PC-3 (cell line): ENCODE data around the gene CENPC. TPM values are rescaled to one million over a fixed set of nuclear protein-coding genes. Genes with fewer than 3 reads are reported as not detected.
"Not testable (repeated sequence)": the region's sequence is repeated elsewhere in the genome, so short reads cannot be mapped to it uniquely, and the experiment has no call there.

Experiments used
- ATAC-seq: fragments of 200-7000 bp; cut with Tn5 transposase; 2 replicates; pipeline ENCODE4 v1.9.1; 2020; ENCODE audit warnings: mild to moderate bottlenecking, moderate library complexity
- BruUV-seq: library from RNA; stranded (reverse); fragments of 400-500 nt; replicated peaks from 2 replicates; lab custom pipeline; 2021; lab: Mats Ljungman, UMichigan
- CTCF ChIA-PET: fragments of 300-600 bp; sonication (Branson Sonifier 250); formaldehyde crosslinking; loops from one replicate; lab custom pipeline; 2022; ENCODE audit warnings: antibody characterized with exemption; lab: Charles Lee
- POLR2A ChIA-PET: fragments of 300-600 bp; sonication (Branson Sonifier 250); formaldehyde crosslinking; loops from one replicate; lab custom pipeline; 2022; ENCODE audit warnings: antibody characterized with exemption; ENCODE audit not compliant: unreplicated experiment; lab: Charles Lee
- DNase-seq: peaks from one replicate; pipeline ENCODE4 v3.0.0-alpha.2; 2015
- H2AFZ ChIP-seq: fragments of 300-600 bp; sonication (generic); 2 replicates; pipeline ENCODE4 v1.6.0; 2016; ENCODE audit warnings: antibody characterized with exemption, low read length
- H3F3A ChIP-seq: fragments of 300-600 bp; sonication (generic); one replicate; pipeline ENCODE4 v1.6.0; 2017; ENCODE audit warnings: antibody characterized with exemption, low read length, control low read depth, mild to moderate bottlenecking; ENCODE audit not compliant: unreplicated experiment
- H3K27ac ChIP-seq: fragments of 300-600 bp; sonication (generic); 2 replicates; pipeline ENCODE4 v1.5.1; 2016; ENCODE audit warnings: mild to moderate bottlenecking, low read length
- H3K27me3 ChIP-seq: fragments of 300-600 bp; sonication (generic); 2 replicates; pipeline ENCODE4 v1.6.1; 2016; ENCODE audit warnings: low read length, mixed read lengths
- H3K36me3 ChIP-seq: fragments of 300-600 bp; sonication (generic); 2 replicates; pipeline ENCODE4 v1.6.1; 2016; ENCODE audit warnings: low read depth, mixed run types, low read length, mixed read lengths
- H3K4me1 ChIP-seq: fragments of 300-600 bp; sonication (generic); 2 replicates; pipeline ENCODE4 v1.5.1; 2016; ENCODE audit warnings: low read length; ENCODE audit not compliant: insufficient read depth
- H3K4me2 ChIP-seq: fragments of 300-600 bp; sonication (generic); 2 replicates; pipeline ENCODE4 v1.6.0; 2016; ENCODE audit warnings: low read length
- H3K4me3 ChIP-seq: fragments of 300-600 bp; sonication (generic); 2 replicates; pipeline ENCODE4 v1.5.1; 2016; ENCODE audit warnings: mild to moderate bottlenecking, low read length, mixed read lengths
- H3K79me2 ChIP-seq: fragments of 300-600 bp; sonication (generic); 2 replicates; pipeline ENCODE4 v1.6.1; 2017; ENCODE audit warnings: low read length, mixed read lengths
- H3K9ac ChIP-seq: fragments of 300-600 bp; sonication (generic); 2 replicates; pipeline ENCODE4 v1.6.0; 2016; ENCODE audit warnings: mild to moderate bottlenecking, low read length
- H3K9me2 ChIP-seq: fragments of 300-600 bp; sonication (generic); replicated peaks from 2 replicates; pipeline ENCODE4 v1.6.1; 2016; ENCODE audit warnings: mixed run types, low read length, mixed read lengths
- H3K9me3 ChIP-seq: fragments of 300-600 bp; sonication (generic); 2 replicates; pipeline ENCODE4 v1.6.1; 2016; ENCODE audit warnings: low read length, mixed read lengths
- H4K20me1 ChIP-seq: fragments of 300-600 bp; sonication (generic); 2 replicates; pipeline ENCODE4 v1.6.1; 2016; ENCODE audit warnings: low read length, mixed read lengths
- CTCF ChIP-seq: fragments of 300-600 bp; sonication (generic); conservative IDR thresholded peaks from 2 replicates; pipeline ENCODE4 v1.5.1; 2017; ENCODE audit warnings: antibody characterized with exemption, low read depth, mild to moderate bottlenecking, low read length
- EZH2 ChIP-seq: fragments of 300-600 bp; sonication (generic); IDR thresholded peaks from one replicate; pipeline ENCODE4 v1.6.1; 2017; ENCODE audit warnings: antibody characterized with exemption, mild to moderate bottlenecking, low read length; ENCODE audit not compliant: unreplicated experiment
- EZH2phosphoT487 ChIP-seq: fragments of 300-600 bp; sonication (generic); IDR thresholded peaks from 2 replicates; pipeline ENCODE4 v1.6.1; 2018; ENCODE audit warnings: mild to moderate bottlenecking, antibody characterized with exemption, low read length, borderline replicate concordance
- intact Hi-C: fragments of 100-400 bp; cut with micrococcal nuclease; formaldehyde crosslinking; loops from 2 replicates; pipeline ENCODE4 v1.9.0; 2023
- total RNA-seq: library from RNA; depleted of rRNA; stranded (reverse); fragments of >200 nt; gene quantifications from 2 replicates; pipeline ENCODE4 v1.2.3, GENCODE V29; 2014

CENPC gene
- total RNA-seq, 1 experiment from 2014 or later, result 10.6 TPM

- intact Hi-C loops, result no loop called here
- TF ChIP-seq EZH2, result no peak
- TF ChIP-seq CTCF, result no peak
- TF ChIP-seq EZH2phosphoT487, result no peak
- ChIA-PET CTCF (no interaction called here), POLR2A (no interaction called here)
- Histone ChIP-seq H4K20me1 (no peaks in the 10 kb centered on the region), H3K4me2 (no peak overlapping the region), H3K27me3 (no peaks in the 10 kb centered on the region), H3K9ac (no peak overlapping the region), H3K4me3 (no peak overlapping the region), H3K9me2 (no peaks in the 10 kb centered on the region), H3K79me2 (no peaks in the 10 kb centered on the region), H3F3A (no peaks in the 10 kb centered on the region), H3K9me3 (no peaks in the 10 kb centered on the region), H3K4me1 (no peaks in the 10 kb centered on the region), H3K36me3 (no peaks in the 10 kb centered on the region), H3K27ac (no peak overlapping the region), H2AFZ (no peak overlapping the region)
- no TSS peak for BruUV-seq
- DNase-seq (peak; percentile 26), ATAC-seq (peak; percentile 29; the same call in 1 of the 2 replicates)
Measured at GRCh38 chr4:67459164-67459563, 86.1 kb downstream of the CENPC start.

- Histone ChIP-seq H3K36me3 (no peaks in the 10 kb centered on the region), H3K9me2 (no peaks in the 10 kb centered on the region), H3K27me3 (no peaks in the 10 kb centered on the region), H3K9ac (no peak overlapping the region), H3F3A (no peaks in the 10 kb centered on the region), H3K79me2 (no peaks in the 10 kb centered on the region), H2AFZ (no peak overlapping the region), H3K4me3 (no peak overlapping the region), H3K4me2 (no peak overlapping the region), H3K27ac (no peak overlapping the region), H3K9me3 (no peaks in the 10 kb centered on the region), H3K4me1 (no peaks in the 10 kb centered on the region), H4K20me1 (no peaks in the 10 kb centered on the region)
- TF ChIP-seq EZH2phosphoT487, result no peak
- no peak for TF ChIP-seq EZH2
- TF ChIP-seq CTCF, result no peak
- no peak for DNase-seq
- ATAC-seq, result no peak
- intact Hi-C loops, result no loop called here
- ChIA-PET POLR2A (no interaction called here), CTCF (no interaction called here)
- no TSS peak for BruUV-seq
Measured at GRCh38 chr4:67456577-67457196, 88.6 kb downstream of the CENPC start.

GRCh38 chr4:67452846-67453205, 92.5 kb downstream of the CENPC start:
- H3K79me2 ChIP-seq, H3F3A ChIP-seq, H3K9ac ChIP-seq, intact Hi-C loops, H4K20me1 ChIP-seq, H2AFZ ChIP-seq, H3K27me3 ChIP-seq, H3K4me3 ChIP-seq, DNase-seq, H3K9me3 ChIP-seq, BruUV-seq, H3K9me2 ChIP-seq, H3K4me1 ChIP-seq, H3K4me2 ChIP-seq, H3K36me3 ChIP-seq, POLR2A ChIA-PET, CTCF ChIA-PET, ATAC-seq, H3K27ac ChIP-seq: not testable (repeated sequence)
